HG02973 (cell line): Measurements from ENCODE around the gene DNHD1.

ENCODE experiments used
- ATAC-seq: cut with Tn5 transposase; IDR thresholded peaks from one replicate; pipeline ENCODE4 v1.9.1; 2021; ENCODE audit warnings: moderate library complexity; ENCODE audit not compliant: unreplicated experiment

The DNHD1 gene

DNA sequence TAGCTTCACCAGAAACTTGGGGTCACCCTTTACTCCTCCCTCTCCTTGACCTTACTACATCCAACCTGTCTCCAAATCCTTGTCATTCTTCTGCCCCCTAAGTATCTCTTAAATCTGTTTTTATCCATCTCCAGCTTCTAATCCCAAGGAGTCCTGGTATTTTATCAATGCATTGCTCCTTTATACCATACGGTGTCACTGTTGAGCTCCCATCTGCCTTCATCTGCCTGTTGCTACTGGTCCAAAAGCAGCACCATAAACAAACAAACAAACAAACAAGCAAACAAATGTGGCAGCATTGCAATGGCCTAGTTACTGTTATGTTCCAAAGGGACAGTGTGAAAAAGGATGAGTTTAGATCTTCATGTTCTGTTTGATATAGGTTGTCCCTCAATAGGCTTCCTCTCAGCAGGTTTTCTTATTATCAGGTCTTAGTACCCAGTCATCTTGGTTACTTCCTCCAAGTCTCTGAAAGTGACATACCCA lies 34.2 kb downstream of the DNHD1 start:
- ATAC-seq: peak; percentile 60

DNA sequence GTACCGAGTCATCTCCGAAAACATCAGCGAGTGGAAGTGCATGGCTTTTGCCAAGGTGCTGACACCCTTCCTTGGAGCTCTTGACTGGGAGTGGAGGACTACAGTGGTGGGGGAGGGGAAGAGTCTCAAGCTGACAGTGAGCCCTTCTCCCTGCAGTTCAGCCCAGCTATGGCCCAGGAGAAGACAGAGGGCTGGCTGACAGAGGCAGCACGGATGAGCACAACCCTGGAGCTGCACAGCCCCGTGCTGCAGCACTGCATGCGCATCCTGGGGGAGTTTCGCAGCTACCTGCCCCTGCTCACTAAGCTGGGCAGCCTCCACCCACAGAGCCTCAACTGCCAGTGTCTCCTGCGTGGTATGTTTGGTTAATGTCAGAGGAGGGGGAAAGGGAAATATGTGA lies 41.4 kb downstream of the DNHD1 start:
- ATAC-seq: no peak

DNA sequence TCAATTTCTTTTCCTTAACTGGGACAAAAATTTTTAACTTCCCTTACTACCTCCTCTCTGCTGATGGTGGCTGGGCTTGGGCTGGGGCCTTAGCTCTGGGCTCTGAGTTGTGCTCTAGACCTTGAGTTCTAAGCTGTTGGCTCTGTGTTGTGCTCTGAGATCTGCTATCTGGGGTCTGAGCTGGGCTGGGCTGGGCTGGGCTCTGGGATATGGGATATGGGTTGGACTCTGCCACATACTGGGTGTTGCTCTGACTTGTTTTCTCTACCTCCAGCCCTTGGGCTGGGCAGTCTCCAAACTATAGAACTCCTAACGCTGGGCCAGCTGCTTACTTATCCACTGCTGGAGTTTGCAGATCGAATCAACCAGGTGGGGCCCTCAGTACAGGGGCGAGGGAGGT lies 41.9 kb downstream of the DNHD1 start:
- no peak for ATAC-seq

- no peak for ATAC-seq
Observed at GRCh38 chr11:6539748-6540268, 42.7 kb downstream of the DNHD1 start.

GRCh38 chr11:6541356-6541755 lies 44.3 kb downstream of the DNHD1 start:
- ATAC-seq: no peak

DNA sequence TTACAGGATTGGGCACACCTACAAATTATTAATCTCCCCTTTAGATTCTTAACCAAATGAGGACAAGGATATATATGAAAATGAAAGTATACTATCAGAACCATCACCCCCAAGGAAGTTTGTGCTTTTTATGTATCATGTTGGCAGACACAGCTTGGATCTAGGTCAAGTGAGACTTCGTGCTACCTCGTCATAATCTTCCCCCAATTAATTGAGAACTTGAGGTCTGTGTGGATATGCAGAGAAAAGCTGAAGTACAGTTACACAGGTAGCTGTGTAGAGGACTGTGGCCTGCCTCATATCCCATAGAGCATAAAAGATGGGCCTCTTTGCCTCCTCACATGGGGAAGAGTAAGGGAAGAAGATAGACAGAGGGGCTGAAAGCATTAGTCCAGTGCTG lies 45.6 kb downstream of the DNHD1 start:
- no peak for ATAC-seq

- ATAC-seq: no peak
Observed at GRCh38 chr11:6544921-6545850, 48.1 kb downstream of the DNHD1 start.

DNA sequence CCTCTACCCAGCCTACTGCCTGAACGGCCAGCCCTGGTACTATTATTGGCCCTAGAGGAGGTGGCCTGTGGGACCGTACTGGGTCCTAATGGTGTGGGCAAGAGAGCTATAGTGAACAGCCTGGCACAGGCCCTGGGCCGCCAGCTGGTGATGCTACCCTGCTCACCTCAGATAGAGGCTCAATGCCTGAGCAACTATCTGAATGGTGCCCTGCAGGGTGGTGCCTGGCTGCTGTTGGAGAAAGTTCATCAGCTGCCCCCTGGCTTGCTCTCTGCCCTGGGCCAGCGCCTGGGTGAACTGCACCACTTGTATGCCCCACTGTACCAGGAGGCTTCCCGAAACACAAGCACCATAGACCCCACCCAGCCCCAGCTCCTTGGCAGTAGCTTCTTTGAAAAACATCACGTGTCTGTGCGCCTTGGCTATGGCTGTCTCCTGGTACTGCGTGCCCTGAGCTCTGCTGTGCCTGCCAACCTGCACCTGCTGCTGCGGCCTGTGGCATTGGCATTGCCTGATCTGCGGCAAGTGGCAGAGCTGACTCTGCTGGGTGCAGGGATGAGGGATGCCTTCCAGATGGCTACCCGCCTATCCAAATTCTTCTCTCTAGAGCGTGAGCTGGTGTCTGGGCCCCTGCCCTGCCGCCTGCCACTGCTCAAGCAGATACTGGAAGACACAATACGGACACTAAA lies 49.0 kb downstream of the DNHD1 start:
- no peak for ATAC-seq

DNA sequence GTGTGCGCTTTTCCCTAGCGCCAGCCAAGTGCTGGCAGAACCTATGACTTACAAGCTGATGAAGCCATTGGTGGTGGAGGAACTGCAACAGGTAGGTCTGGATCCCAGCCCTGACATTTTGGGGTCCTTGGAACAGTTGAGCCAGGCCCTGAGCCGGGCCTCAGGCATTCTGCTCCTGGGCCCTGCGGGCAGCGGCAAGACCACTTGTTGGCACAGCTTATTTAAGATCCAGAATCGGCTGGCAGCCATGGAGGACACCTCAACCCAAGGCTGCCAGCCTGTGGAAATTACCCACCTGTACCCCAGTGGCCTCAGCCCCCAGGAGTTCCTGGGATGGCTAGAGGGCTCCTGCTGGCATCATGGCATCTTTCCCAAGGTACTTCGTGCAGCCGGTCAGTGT lies 49.7 kb downstream of the DNHD1 start:
- no peak for ATAC-seq

GRCh38 chr11:6547177-6547576 lies 50.1 kb downstream of the DNHD1 start:
- no peak for ATAC-seq

- no peak for ATAC-seq
Observed at GRCh38 chr11:6548121-6548520, 51.0 kb downstream of the DNHD1 start.

GRCh38 chr11:6548641-6549040 lies 51.6 kb downstream of the DNHD1 start:
- no peak for ATAC-seq

- no peak for ATAC-seq
Observed at GRCh38 chr11:6553634-6554033, 56.6 kb downstream of the DNHD1 start.

- ATAC-seq: no peak
Observed at GRCh38 chr11:6554828-6555706, 58.0 kb downstream of the DNHD1 start.

DNA sequence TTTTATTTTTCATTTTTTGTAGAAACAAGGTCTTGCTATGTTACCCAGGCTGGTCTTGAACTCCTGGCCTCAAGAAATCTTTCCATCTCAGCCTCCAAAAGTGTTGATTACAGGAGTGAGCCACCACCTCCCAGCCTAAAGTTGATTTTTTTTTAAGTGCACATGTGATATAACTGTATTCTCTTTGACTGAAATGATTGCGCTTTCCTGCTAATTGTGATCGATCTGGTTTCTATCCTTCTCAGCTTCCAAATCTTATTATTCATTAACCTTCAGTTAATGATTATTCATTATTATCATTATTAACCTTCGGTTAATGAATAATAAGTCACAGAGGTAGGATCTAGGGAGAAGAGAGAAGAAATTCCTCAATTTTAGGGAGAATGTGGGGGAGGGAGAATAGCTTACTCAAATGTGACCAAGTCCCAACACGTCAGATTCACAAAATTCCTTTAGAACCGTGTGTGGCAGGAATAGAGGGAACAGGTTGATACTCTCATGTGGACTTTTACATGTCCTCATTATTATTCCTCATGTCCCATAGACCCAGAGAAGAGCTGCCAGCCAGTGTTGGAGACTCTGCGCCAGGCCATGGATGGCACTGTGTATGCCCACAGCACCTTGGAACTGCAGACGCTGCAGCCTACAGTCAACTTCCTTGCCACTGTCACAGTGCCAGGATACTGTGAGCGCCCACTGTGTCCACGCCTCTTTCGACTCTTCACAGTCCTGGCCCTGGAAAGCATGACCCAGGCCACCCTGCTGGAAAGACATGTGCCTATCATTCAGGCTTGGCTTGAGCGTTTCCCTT lies 59.3 kb downstream of the DNHD1 start:
- ATAC-seq: no peak

- no peak for ATAC-seq
Observed at GRCh38 chr11:6557063-6557462, 60.0 kb downstream of the DNHD1 start.

GRCh38 chr11:6557761-6558674 lies 60.9 kb downstream of the DNHD1 start:
- no peak for ATAC-seq

- no peak for ATAC-seq
Observed at GRCh38 chr11:6559369-6559768, 62.3 kb downstream of the DNHD1 start.

DNA sequence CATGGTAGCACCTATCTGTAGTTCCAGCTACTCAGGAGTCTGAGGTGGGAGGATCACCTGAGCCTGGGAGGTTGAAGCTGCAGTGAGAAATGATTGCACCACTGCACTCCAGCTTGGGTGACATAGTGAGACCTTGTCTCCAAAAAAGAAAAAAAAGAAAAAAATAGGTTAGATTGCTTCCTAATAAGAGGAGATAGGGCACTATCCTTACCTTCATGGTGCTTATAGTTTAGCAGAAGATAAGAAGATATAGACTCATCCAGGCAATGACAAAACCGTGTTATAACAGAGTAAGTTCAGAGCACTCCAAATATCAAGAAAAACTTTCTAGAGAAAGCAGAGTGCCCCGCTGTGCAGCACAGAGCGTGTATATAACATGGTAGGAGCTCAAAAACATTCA lies 64.2 kb downstream of the DNHD1 start:
- no peak for ATAC-seq
